HG02973 (cell line): ENCODE data around the gene SSR4.

Experiments used
- ATAC-seq: cut with Tn5 transposase; IDR thresholded peaks from one replicate; pipeline ENCODE4 v1.9.1; 2021; ENCODE audit warnings: moderate library complexity; ENCODE audit not compliant: unreplicated experiment

The SSR4 gene

GRCh38 chrX:153828308-153828707 is 33.8 kb downstream of the SSR4 start:
- ATAC-seq: no peak

- ATAC-seq: no peak
Observed at GRCh38 chrX:153828723-153829548, 34.5 kb downstream of the SSR4 start.

GRCh38 chrX:153829549-153829798 is 35.0 kb downstream of the SSR4 start:
- ATAC-seq: no peak

GRCh38 chrX:153829799-153830639 is 35.6 kb downstream of the SSR4 start, which contains the start of gene PDZD4:
PDZD4 (minus strand) TSS chrX:153830544; CDS start chrX:153830298, 246 bp downstream.
- ATAC-seq: no peak

- ATAC-seq: no peak
Observed at GRCh38 chrX:153830640-153831428, 36.4 kb downstream of the SSR4 start.

GRCh38 chrX:153831429-153832150 is 37.1 kb downstream of the SSR4 start:
- no peak for ATAC-seq

GRCh38 chrX:153832728-153833127 is 38.3 kb downstream of the SSR4 start:
- no peak for ATAC-seq

GRCh38 chrX:153836921-153837320 is 42.5 kb downstream of the SSR4 start:
- no peak for ATAC-seq

- no peak for ATAC-seq
Observed at GRCh38 chrX:153844509-153845082, 50.1 kb downstream of the SSR4 start.

- no peak for ATAC-seq
Observed at GRCh38 chrX:153845195-153845594, 50.7 kb downstream of the SSR4 start.

- no peak for ATAC-seq
Observed at GRCh38 chrX:153845842-153846241, 51.4 kb downstream of the SSR4 start.
